Measurements from ENCODE around the gene MGARP. TPM values are rescaled to one million over a fixed set of nuclear protein-coding genes. Genes with fewer than 3 reads are reported as not detected.
"Not testable (repeated sequence)": the region's sequence is repeated elsewhere in the genome, so short reads cannot be mapped to it uniquely, and the experiment has no call there.

The MGARP gene
- total RNA-seq, 1 donor from 2014 or later = 2.2 TPM

DNA sequence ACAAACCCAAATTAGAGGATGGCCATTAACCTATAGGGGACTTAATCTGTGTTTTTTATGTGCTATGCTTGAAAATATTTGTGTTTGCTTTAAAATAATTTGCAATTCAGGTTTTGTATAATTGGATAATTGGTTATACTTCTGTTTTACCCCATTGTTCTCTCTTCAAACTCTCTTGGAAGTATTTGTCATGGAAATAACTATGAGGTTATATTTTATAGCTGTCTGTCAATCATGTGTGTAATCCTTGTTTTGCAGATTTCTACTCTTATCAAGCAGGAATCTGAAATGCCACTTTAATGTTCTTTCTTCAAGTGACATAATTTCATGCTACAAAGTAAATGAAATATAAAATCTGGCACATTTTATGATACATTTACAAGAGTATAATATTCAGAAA, 37.6 kb upstream of the MGARP start:
- intact Hi-C loops (cut with DNase I) = no loop called here
- Histone ChIP-seq H3K36me3 (no peaks in the 10 kb centered on the region), H3K4me1 (peaks cover 24% of the 10 kb centered on the region), H3K27ac (no peak overlapping the region), H3K27me3 (no peaks in the 10 kb centered on the region), H3K4me3 (no peak overlapping the region), H3K9me3 (no peaks in the 10 kb centered on the region)
- no peak for TF ChIP-seq POLR2A (IDR thresholded peaks at IDR 0.05)
- TF ChIP-seq POLR2AphosphoS5 (IDR thresholded peaks at IDR 0.05; ENCODE audit: insufficient read depth in 1 of 2, low read depth in 1 of 2) = no peak
- TF ChIP-seq, protein P1, sequence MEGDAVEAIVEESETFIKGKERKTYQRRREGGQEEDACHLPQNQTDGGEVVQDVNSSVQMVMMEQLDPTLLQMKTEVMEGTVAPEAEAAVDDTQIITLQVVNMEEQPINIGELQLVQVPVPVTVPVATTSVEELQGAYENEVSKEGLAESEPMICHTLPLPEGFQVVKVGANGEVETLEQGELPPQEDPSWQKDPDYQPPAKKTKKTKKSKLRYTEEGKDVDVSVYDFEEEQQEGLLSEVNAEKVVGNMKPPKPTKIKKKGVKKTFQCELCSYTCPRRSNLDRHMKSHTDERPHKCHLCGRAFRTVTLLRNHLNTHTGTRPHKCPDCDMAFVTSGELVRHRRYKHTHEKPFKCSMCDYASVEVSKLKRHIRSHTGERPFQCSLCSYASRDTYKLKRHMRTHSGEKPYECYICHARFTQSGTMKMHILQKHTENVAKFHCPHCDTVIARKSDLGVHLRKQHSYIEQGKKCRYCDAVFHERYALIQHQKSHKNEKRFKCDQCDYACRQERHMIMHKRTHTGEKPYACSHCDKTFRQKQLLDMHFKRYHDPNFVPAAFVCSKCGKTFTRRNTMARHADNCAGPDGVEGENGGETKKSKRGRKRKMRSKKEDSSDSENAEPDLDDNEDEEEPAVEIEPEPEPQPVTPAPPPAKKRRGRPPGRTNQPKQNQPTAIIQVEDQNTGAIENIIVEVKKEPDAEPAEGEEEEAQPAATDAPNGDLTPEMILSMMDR (IDR thresholded peaks at IDR 0.05) = no peak
- no peak for DNase-seq (ENCODE audit: extremely low spot score in 2 of 2)

DNA sequence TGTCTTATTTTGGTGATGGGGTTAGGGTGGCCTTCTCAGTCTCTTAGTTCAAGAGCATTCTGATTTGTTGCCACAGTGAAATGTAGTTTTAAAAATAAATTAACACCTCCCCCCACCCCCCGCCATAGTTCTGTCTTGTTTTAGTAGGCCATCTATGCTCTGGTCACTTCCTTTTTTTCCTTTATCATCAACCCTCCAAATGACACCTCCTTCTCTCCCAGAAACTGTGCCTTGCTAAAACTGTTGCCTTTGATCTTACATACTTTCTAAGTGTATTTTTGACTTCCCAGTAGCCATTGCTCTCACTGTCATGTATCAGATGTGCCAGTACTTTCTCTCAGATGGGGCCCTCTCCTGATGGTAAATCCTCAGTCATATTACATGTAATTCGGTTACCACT, 36.7 kb upstream of the MGARP start:
- Histone ChIP-seq H3K36me3 (no peaks in the 10 kb centered on the region), H3K4me1 (peaks cover 33% of the 10 kb centered on the region), H3K27me3 (no peaks in the 10 kb centered on the region), H3K4me3 (no peak overlapping the region), H3K27ac (no peak overlapping the region), H3K9me3 (no peaks in the 10 kb centered on the region)
- TF ChIP-seq POLR2A (IDR thresholded peaks at IDR 0.05) = no peak
- TF ChIP-seq, protein P1 (IDR thresholded peaks at IDR 0.05) = no peak
- TF ChIP-seq POLR2AphosphoS5 (IDR thresholded peaks at IDR 0.05; ENCODE audit: insufficient read depth in 1 of 2, low read depth in 1 of 2) = no peak
- no peak for DNase-seq (ENCODE audit: extremely low spot score in 2 of 2)
- intact Hi-C loops (cut with DNase I) = no loop called here

DNA sequence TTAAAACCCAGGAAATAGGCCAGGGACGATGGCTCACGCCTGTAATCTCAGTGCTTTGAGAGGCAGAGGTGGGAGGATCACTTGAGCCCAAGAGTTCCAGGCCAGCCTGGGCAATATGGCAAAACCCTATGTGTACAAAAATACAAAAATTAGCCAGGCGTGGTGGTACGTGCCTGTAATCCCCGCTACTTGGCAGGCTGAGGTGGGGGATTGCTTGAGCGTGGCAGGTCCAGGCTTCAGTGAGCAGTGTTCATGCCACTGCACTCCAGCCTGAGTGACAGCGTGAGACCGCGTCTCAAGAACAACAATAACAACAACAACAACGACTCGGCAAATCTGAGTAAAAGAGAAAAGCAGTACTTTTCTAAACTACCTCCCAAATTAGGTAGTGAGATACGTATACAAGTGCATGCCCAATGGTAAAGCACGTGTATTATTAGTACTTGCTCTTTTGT, 35.2 kb upstream of the MGARP start:
- H3K4me3 ChIP-seq = no peak overlapping the region
- peaks cover 42% of the 10 kb centered on the region for H3K4me1 ChIP-seq
- H3K36me3 ChIP-seq = no peaks in the 10 kb centered on the region
- no peaks in the 10 kb centered on the region for H3K27me3 ChIP-seq
- DNase-seq (ENCODE audit: extremely low spot score in 2 of 2) = no peak
- H3K9me3 ChIP-seq = no peaks in the 10 kb centered on the region
- intact Hi-C loops (cut with DNase I) = no loop called here
- TF ChIP-seq POLR2A (IDR thresholded peaks at IDR 0.05) = no peak
- TF ChIP-seq POLR2AphosphoS5 (IDR thresholded peaks at IDR 0.05; ENCODE audit: insufficient read depth in 1 of 2, low read depth in 1 of 2) = no peak
- TF ChIP-seq, protein P1 (IDR thresholded peaks at IDR 0.05) = no peak
- no peak overlapping the region for H3K27ac ChIP-seq

DNA sequence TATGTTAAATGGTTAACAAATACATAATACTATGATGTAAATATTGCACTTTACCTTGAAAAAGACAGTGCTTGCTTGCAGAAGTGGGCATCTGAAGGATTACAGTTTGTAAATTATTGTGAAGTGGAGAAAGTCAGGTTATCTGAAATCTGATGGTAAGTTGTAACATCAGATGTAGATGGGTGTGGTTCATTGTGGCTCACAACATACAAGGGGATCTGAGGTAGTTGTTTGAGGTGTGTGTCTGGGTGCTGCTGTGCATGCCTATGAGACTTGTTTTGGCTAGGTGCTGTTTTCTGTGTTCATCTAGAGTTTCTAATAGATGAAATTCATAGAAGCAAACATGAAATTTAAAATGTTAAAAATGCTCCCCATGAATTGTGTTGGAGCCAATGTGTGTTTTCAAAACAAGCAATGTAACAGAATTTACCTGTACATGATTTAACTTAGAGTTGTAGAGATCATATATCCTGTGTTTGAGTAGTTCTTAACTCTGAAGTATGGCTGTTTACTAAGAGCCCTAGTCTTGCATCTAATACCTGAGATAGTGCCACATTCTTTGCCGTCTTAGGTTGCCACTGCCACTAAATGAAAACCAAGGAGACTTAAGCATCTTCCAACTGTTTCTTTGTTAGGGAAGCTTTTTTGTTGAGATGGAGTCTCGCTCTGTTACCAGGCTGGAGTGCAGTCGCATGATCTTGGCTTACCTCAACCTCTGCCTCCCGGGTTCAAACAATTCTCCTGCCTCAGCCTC, 34.2 kb upstream of the MGARP start:
- H3K4me1 ChIP-seq = peaks cover 42% of the 10 kb centered on the region
- H3K27me3 ChIP-seq = no peaks in the 10 kb centered on the region
- no peaks in the 10 kb centered on the region for H3K36me3 ChIP-seq
- no peak for DNase-seq (ENCODE audit: extremely low spot score in 2 of 2)
- H3K4me3 ChIP-seq = no peak overlapping the region
- TF ChIP-seq, protein P1 (IDR thresholded peaks at IDR 0.05) = no peak
- no peaks in the 10 kb centered on the region for H3K9me3 ChIP-seq
- no peak overlapping the region for H3K27ac ChIP-seq
- intact Hi-C loops (cut with DNase I) = no loop called here

DNA sequence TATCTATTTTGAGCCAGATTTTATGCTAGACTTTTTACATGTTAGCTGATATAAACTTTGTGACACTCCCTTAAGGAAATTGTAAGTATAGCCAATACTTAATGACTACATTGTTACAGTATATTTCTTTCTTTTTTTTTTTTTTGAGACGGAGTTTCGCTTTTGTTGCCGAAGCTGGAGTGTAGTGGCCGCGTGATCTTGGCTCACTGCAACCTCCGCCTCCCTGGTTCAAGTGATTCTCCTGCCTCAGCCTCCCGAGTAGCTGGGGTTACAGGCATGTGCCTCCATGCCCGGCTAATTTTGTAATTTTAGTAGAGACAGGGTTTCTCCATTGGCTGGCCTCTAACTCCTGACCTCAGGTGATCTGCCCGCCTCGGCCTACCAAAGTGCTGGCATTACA, 33.4 kb upstream of the MGARP start:
- DNase-seq (ENCODE audit: extremely low spot score in 2 of 2); H3K27me3 ChIP-seq; H3K4me3 ChIP-seq; H3K9me3 ChIP-seq; H3K36me3 ChIP-seq; intact Hi-C loops (cut with DNase I); H3K27ac ChIP-seq: not testable (repeated sequence)
- H3K4me1 ChIP-seq = peaks cover 42% of the 10 kb centered on the region

Data from vagina (tissue), 2 donors.